Stomach (tissue), 9 donors: Measurements from ENCODE around the gene MCF2L. TPM values are rescaled to one million over a fixed set of nuclear protein-coding genes. Genes with fewer than 3 reads are reported as not detected.
A peak's percentile ranks its signal among the peaks of the same experiment; 100 is the strongest.

ENCODE experiments used
- DNase-seq, 2 donors: peaks; one replicate each; pipeline versions ENCODE4 v3.0.0 to v3.0.0-alpha.2; 2013 to 2019
- H3K27ac ChIP-seq, 5 donors: fragments of 200-600 bp in 4 of 5; sonication (generic) in 4 of 5; one replicate each; pipeline ENCODE4 v1.5.1; 2013 to 2019; ENCODE audit warnings: mild to moderate bottlenecking in 1 of 5, moderate library complexity in 1 of 5
- H3K27me3 ChIP-seq, 3 donors: fragments of 200-600 bp; sonication (generic); one replicate each; pipeline ENCODE4 v1.5.1; 2017 to 2019; ENCODE audit warnings: mixed run types in 1 of 3
- H3K36me3 ChIP-seq, 4 donors: fragments of 200-600 bp; sonication (generic); 1 replicate in 3 of 4; 2 replicates in 1 of 4; pipeline ENCODE4 v1.5.1; 2016 to 2019
- H3K4me1 ChIP-seq, 4 donors: fragments of 200-600 bp; sonication (generic); one replicate each; pipeline ENCODE4 v1.5.1; 2016 to 2019
- H3K4me3 ChIP-seq, 4 donors: fragments of 200-600 bp; sonication (generic) in 3 of 4; one replicate each; pipeline ENCODE4 v1.5.1; 2016 to 2019; ENCODE audit warnings: mild to moderate bottlenecking in 1 of 4
- H3K9me3 ChIP-seq, 4 donors: fragments of 200-600 bp; sonication (generic); one replicate each; pipeline ENCODE4 v1.5.1; 2016 to 2019
- EP300 ChIP-seq: sonication (generic); formaldehyde crosslinking; IDR thresholded peaks from one replicate; pipeline ENCODE4 v1.6.1; 2017; ENCODE audit warnings: antibody characterized with exemption
- POLR2A ChIP-seq, 4 donors: fragments of 450-650 bp; IDR thresholded peaks; one replicate each; pipeline ENCODE4 v1.6.1; 2016; ENCODE audit warnings: antibody characterized with exemption in 4 of 4, control low read depth in 2 of 4, mild to moderate bottlenecking in 1 of 4, moderate library complexity in 1 of 4
- POLR2AphosphoS5 ChIP-seq, 3 donors: sonication (generic); formaldehyde crosslinking; IDR thresholded peaks; one replicate each; pipeline ENCODE4 v1.6.1; 2016; ENCODE audit warnings: antibody characterized with exemption in 3 of 3
- WGBS, 5 donors: extraction: QIAGEN DNeasy Blood & Tissue Kit in 3 of 5; methylation state at CpG; one replicate each; pipeline versions ENCODE4 v1.1.5 to v1.1.7; 2013 to 2018; 5-methylcytosine and 5-hydroxymethylcytosine counted together
- intact Hi-C: fragments of 100-400 bp; cut with DNase I; formaldehyde crosslinking; loops from one replicate; pipeline ENCODE4 v1.15.1; 2023; ENCODE audit warnings: low total_unique reads
- polyA plus RNA-seq, 3 donors: library from polyadenylated mRNA; stranded (reverse); fragments of 200-250 nt; gene quantifications; one replicate each; pipeline ENCODE4 v1.2.3, GENCODE V29; 2013
- total RNA-seq, 5 donors: library from RNA; depleted of rRNA; stranded (reverse); fragments of >200 nt; gene quantifications; one replicate each; pipeline versions ENCODE4 v1.1.0 to v1.2.3, GENCODE V29; 2014 to 2016
- TF ChIP-seq, protein P1 (sequence below), 7 experiments: fragments of 450-650 bp in 4 of 7; fragments of 200-600 bp in 3 of 7; sonication (generic) in 3 of 7; IDR thresholded peaks; one replicate each; pipeline ENCODE4 v1.5.1; 2016 to 2019; ENCODE audit warnings: antibody characterized with exemption in 7 of 7, control low read depth in 2 of 7, mild to moderate bottlenecking in 1 of 7
- donor health status: healthy with polysubstance abuse.
- donor health status: Bipolar disorder and iron deficiency.
- donor health status: healthy.

MCF2L gene
- total and polyA plus RNA-seq, 8 donors: 10.8 to 363 (median 39.4) TPM

DNA sequence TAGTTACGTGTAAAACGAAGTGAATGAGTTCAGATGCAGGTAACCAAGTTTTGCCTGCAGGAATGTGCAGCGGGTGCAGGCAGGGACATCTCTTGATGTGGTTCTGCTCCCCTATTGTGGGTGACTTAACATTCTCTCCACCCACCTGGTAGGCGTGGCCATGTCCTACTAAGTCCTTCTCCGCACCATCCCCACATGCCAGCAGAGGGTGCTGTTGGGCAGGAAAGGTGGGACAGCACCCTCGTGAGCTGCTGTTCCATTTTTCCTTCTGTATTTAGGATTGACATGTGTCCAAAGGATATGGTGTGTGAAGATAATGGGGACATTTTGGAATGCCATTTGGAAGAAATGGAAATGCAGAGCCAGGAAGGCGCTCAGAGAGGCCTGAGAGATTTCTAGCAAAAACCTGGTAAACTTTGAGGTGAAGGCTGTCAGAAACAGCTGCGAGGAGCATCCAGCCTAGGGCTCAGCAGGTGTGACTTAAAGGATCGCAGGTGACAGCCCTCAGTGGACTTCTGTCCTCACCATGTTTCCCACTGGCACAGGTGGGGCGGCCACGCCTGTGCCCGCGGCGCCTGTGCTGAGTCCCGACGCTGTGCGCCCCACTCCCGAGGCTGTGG lies 26.2 kb upstream of the MCF2L start:
- Histone ChIP-seq H3K4me3 (peak overlapping the region; percentile 52 to 69 (median 58)), H3K27me3 (peaks cover 0 to 31% (median 9%) of the 10 kb centered on the region in 3 donors), H3K27ac (peak overlapping the region in 4 of 5 donors; percentile 24 to 77 (median 69)), H3K4me1 (peaks cover 0 to 20% (median 16%) of the 10 kb centered on the region in 4 donors), H3K9me3 (no peaks in the 10 kb centered on the region), H3K36me3 (no peaks in the 10 kb centered on the region)
- DNase-seq: peak; percentile 98 to 99
- TF ChIP-seq POLR2AphosphoS5 (IDR thresholded peaks at IDR 0.05) (peak in 2 of 3 donors; percentile 74 to 85), POLR2A (IDR thresholded peaks at IDR 0.05) (no peak), EP300 (no peak)
- TF ChIP-seq, protein P1, sequence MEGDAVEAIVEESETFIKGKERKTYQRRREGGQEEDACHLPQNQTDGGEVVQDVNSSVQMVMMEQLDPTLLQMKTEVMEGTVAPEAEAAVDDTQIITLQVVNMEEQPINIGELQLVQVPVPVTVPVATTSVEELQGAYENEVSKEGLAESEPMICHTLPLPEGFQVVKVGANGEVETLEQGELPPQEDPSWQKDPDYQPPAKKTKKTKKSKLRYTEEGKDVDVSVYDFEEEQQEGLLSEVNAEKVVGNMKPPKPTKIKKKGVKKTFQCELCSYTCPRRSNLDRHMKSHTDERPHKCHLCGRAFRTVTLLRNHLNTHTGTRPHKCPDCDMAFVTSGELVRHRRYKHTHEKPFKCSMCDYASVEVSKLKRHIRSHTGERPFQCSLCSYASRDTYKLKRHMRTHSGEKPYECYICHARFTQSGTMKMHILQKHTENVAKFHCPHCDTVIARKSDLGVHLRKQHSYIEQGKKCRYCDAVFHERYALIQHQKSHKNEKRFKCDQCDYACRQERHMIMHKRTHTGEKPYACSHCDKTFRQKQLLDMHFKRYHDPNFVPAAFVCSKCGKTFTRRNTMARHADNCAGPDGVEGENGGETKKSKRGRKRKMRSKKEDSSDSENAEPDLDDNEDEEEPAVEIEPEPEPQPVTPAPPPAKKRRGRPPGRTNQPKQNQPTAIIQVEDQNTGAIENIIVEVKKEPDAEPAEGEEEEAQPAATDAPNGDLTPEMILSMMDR (IDR thresholded peaks at IDR 0.05): peak in 5 of 7 experiments; percentile 82 to 98 (median 92)
- WGBS, 5 donors: 0 to 3% (median 1%) methylated on average over 9 to 18 of the region's 18 CpGs
- intact Hi-C loops: loop anchor here (5.0 to 10.0 kb wide), 2 partner anchors 90 to 452 kb away; no protein-coding TSS in a partner anchor

DNA sequence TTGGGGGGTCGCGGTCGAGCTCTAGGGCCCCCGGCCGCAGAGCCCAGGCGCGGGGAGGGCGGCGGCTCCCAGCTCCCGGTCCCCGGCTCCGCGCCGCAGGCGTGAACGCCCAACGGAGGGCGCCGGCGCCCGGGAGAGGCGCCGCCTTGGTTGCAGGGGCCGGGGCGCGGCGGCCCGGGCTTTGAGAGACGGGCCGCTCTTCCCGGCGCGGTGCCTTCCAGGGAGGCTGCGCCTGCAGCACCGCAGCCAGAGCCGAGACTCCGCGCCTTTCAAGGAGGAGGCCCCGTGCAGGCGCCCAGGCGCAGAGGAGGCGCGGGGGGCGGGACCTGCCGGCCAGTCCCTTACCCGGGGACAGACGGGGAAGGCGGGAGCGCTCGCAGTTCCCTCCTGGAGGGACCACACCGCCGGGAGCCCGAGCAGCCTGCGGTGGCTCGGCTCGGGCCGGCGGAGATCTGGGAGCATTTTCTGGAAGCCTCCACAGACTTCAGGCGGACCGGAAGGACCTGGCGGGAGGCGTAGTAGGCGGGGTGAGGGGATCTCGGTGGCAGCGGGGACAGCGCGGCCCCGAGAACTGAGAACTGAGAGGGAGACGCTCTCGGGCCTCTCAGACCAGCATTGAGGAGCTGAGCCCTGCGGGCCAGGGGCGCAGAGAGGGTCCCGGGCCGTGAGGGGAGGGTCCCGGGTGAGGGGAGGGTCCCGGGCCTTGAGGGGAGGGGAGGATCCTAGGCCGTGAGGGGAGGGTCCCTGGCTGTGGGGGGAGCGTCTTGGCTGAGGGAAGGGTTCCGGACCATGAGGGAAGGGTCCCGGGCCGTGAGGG lies 25.5 kb upstream of the MCF2L start:
- DNase-seq: peak; percentile 61 to 82
- WGBS, 5 donors: 1 to 4% (median 2%) methylated on average over 41 to 81 of the region's 81 CpGs
- Histone ChIP-seq H3K27ac (peak overlapping the region; percentile 24 to 77 (median 64)), H3K27me3 (peaks cover 0 to 32% (median 9%) of the 10 kb centered on the region in 3 donors), H3K9me3 (no peaks in the 10 kb centered on the region), H3K36me3 (no peaks in the 10 kb centered on the region), H3K4me3 (peak overlapping the region; percentile 52 to 69 (median 58)), H3K4me1 (peaks cover 0 to 20% (median 16%) of the 10 kb centered on the region in 4 donors)
- TF ChIP-seq, protein P1 (IDR thresholded peaks at IDR 0.05): no peak
- no peak for TF ChIP-seq POLR2A (IDR thresholded peaks at IDR 0.05)
- no peak for TF ChIP-seq EP300
- intact Hi-C loops: loop anchor here (5.0 to 10.0 kb wide), 2 partner anchors 89 to 451 kb away; no protein-coding TSS in a partner anchor

DNA sequence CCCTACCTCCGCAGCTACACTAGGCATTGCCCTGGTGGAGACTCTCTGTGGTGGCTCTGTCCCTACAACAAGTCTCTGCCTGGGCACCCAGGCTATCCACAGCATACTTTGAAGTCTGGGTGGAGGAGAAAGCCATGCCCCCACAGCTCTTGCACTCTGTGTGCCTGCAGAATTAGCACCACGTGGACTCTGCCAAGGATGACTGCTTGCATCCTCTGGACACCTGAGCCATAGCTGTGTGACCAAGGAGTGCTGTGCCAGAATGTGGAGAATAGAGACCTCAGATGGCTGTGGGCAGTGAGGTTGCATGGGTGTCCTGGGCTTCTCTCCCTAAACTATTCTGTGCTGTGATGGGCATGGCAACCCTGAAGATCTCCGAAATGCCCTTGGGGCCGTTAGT lies 21.2 kb upstream of the MCF2L start:
- no peaks in the 10 kb centered on the region for H3K36me3 ChIP-seq
- no peak overlapping the region for H3K4me3 ChIP-seq
- intact Hi-C loops: loop anchor here (10.0 kb wide), 1 partner anchor 447 kb away; no protein-coding TSS in a partner anchor
- TF ChIP-seq POLR2A (IDR thresholded peaks at IDR 0.05): no peak
- TF ChIP-seq, protein P1 (IDR thresholded peaks at IDR 0.05): no peak
- no peak for TF ChIP-seq EP300
- TF ChIP-seq POLR2AphosphoS5 (IDR thresholded peaks at IDR 0.05): no peak
- WGBS, 5 donors: 86 to 92% (median 89%) methylated on average over 4 of the region's 4 CpGs
- peaks cover 0 to 27% (median 9%) of the 10 kb centered on the region in 3 donors for H3K27me3 ChIP-seq
- no peak for DNase-seq
- H3K27ac ChIP-seq: no peak overlapping the region
- H3K4me1 ChIP-seq: peaks cover 8 to 31% (median 22%) of the 10 kb centered on the region in 4 donors
- H3K9me3 ChIP-seq: no peaks in the 10 kb centered on the region

DNA sequence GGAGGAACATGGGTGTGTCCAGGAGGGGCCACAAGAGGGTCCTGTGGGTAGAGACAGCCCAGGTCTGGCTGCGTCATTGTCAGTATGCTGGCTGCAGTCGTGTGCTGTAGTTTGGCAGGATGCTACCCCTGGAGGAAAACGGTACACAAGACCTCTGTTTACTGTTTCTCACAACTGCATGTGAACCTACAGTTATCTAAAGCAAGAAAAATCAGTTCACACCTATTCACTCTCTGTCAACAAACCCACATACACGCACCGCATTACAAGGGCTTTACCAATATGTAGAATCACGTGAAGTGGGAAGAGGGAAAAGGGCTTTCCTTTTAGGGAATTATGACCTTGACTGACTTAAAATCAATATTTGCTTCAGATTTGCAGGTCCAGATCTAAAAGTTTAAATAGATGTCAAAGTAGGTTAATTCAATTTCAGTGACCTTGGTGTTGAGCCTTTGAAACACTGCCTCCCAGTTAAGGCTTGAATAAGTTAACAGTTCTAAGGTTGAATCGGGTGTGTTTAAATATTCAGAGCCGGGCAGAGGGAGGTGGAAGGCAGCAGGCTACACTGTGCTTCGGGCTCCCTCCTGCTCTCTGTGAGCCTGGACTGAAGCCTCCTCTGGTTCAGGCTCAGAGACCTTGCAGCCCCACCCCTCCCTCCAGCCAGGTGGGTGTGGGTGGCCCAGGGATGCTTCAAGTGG lies 17.2 kb upstream of the MCF2L start:
- H3K36me3 ChIP-seq: no peaks in the 10 kb centered on the region
- WGBS, 5 donors: 23 to 57% (median 32%) methylated on average over 9 of the region's 9 CpGs
- peaks cover 0 to 13% (median 0%) of the 10 kb centered on the region in 3 donors for H3K27me3 ChIP-seq
- H3K4me1 ChIP-seq: peaks cover 17 to 34% (median 20%) of the 10 kb centered on the region in 4 donors
- intact Hi-C loops: no loop called here
- DNase-seq: peak in 1 of 2 donors; percentile 34
- H3K4me3 ChIP-seq: no peak overlapping the region
- TF ChIP-seq EP300: no peak
- TF ChIP-seq POLR2AphosphoS5 (IDR thresholded peaks at IDR 0.05): peak in 1 of 3 donors; percentile 12
- no peaks in the 10 kb centered on the region for H3K9me3 ChIP-seq
- H3K27ac ChIP-seq: peak overlapping the region in 4 of 5 donors; percentile 15 to 70 (median 30)
